Suprapubic skin (tissue), 4 donors: Measurements from ENCODE around the gene MARCHF5. TPM values are rescaled to one million over a fixed set of nuclear protein-coding genes. Genes with fewer than 3 reads are reported as not detected.

Experiments
- DNase-seq, 2 donors: peaks; one replicate each; pipeline ENCODE4 v3.0.0-alpha.2; 2019; ENCODE audit warnings: low spot score in 2 of 2
- H3K27ac ChIP-seq: fragments of 200-600 bp; sonication (generic); one replicate; pipeline ENCODE4 v1.5.1; 2019
- H3K27me3 ChIP-seq: fragments of 200-600 bp; sonication (generic); one replicate; pipeline ENCODE4 v1.5.1; 2019
- H3K36me3 ChIP-seq: fragments of 200-600 bp; sonication (generic); one replicate; pipeline ENCODE4 v1.5.1; 2019
- H3K4me1 ChIP-seq: fragments of 200-600 bp; sonication (generic); one replicate; pipeline ENCODE4 v1.5.1; 2019
- H3K4me3 ChIP-seq: fragments of 200-600 bp; sonication (generic); one replicate; pipeline ENCODE4 v1.5.1; 2019; ENCODE audit warnings: mild to moderate bottlenecking
- H3K9me3 ChIP-seq: fragments of 200-600 bp; sonication (generic); one replicate; pipeline ENCODE4 v1.5.1; 2019
- CTCF ChIP-seq, 2 donors: fragments of 200-600 bp in 1 of 2; fragments of 450-650 bp in 1 of 2; sonication (generic) in 1 of 2; IDR thresholded peaks; one replicate each; pipeline ENCODE4 v1.5.1; 2016 to 2019; ENCODE audit warnings: antibody characterized with exemption in 2 of 2, mild to moderate bottlenecking in 1 of 2, moderate library complexity in 1 of 2
- EP300 ChIP-seq: sonication (generic); formaldehyde crosslinking; IDR thresholded peaks from one replicate; pipeline ENCODE4 v1.6.1; 2017; ENCODE audit warnings: antibody characterized with exemption
- POLR2A ChIP-seq, 2 donors: fragments of 450-650 bp; IDR thresholded peaks; one replicate each; pipeline ENCODE4 v1.6.1; 2017; ENCODE audit warnings: antibody characterized with exemption in 2 of 2, mild to moderate bottlenecking in 2 of 2, moderate library complexity in 2 of 2
- POLR2AphosphoS5 ChIP-seq, 3 donors: sonication (generic); formaldehyde crosslinking; IDR thresholded peaks; one replicate each; pipeline ENCODE4 v1.6.1; 2017; ENCODE audit warnings: antibody characterized with exemption in 3 of 3
- WGBS: methylation state at CpG from one replicate; pipeline ENCODE4 v1.1.5; 2018; 5-methylcytosine and 5-hydroxymethylcytosine counted together
- total RNA-seq, 4 donors: library from RNA; depleted of rRNA; stranded (reverse); fragments of >200 nt; gene quantifications; one replicate each; pipeline ENCODE4 v1.1.0, GENCODE V29; 2016

The MARCHF5 gene
- total RNA-seq, 4 donors from 2014 or later = 12.6 to 15.0 (median 13.3) TPM

- Histone ChIP-seq H3K36me3 (no peaks in the 10 kb centered on the region), H3K27me3 (no peaks in the 10 kb centered on the region), H3K9me3 (no peaks in the 10 kb centered on the region), H3K27ac (no peak overlapping the region), H3K4me3 (no peak overlapping the region), H3K4me1 (no peaks in the 10 kb centered on the region)
- WGBS = 94% methylated on average over 13 of the region's 13 CpGs
- TF ChIP-seq POLR2AphosphoS5 (IDR thresholded peaks at IDR 0.05) (no peak), CTCF (IDR thresholded peaks at IDR 0.05) (no peak), EP300 (no peak)
- DNase-seq = no peak
Measured at GRCh38 chr10:92305133-92306072, 14.4 kb downstream of the MARCHF5 start.

GRCh38 chr10:92309272-92309671, 18.3 kb downstream of the MARCHF5 start:
- WGBS = 47% methylated on average over 1 of the region's 1 CpG
- no peak overlapping the region for H3K27ac ChIP-seq
- TF ChIP-seq POLR2AphosphoS5 (IDR thresholded peaks at IDR 0.05) = no peak
- TF ChIP-seq CTCF (IDR thresholded peaks at IDR 0.05) = no peak
- TF ChIP-seq POLR2A (IDR thresholded peaks at IDR 0.05) = no peak
- no peak for TF ChIP-seq EP300

GRCh38 chr10:92313750-92314149, 22.8 kb downstream of the MARCHF5 start:
- DNase-seq = no peak
- Histone ChIP-seq H3K4me3 (no peak overlapping the region), H3K27me3 (no peaks in the 10 kb centered on the region), H3K4me1 (no peaks in the 10 kb centered on the region), H3K27ac (no peak overlapping the region), H3K9me3 (no peaks in the 10 kb centered on the region), H3K36me3 (peaks cover 27% of the 10 kb centered on the region)
- WGBS = 92% methylated on average over 3 of the region's 3 CpGs
- no peak for TF ChIP-seq EP300
- no peak for TF ChIP-seq POLR2A (IDR thresholded peaks at IDR 0.05)
- TF ChIP-seq CTCF (IDR thresholded peaks at IDR 0.05) = no peak
- TF ChIP-seq POLR2AphosphoS5 (IDR thresholded peaks at IDR 0.05) = no peak

More at GRCh38 chr10:92309272-92309671, 18.3 kb downstream of the MARCHF5 start:
- Histone ChIP-seq H3K36me3 (peaks cover 14% of the 10 kb centered on the region), H3K9me3 (no peaks in the 10 kb centered on the region), H3K4me1 (no peaks in the 10 kb centered on the region), H3K27me3 (no peaks in the 10 kb centered on the region), H3K4me3 (no peak overlapping the region)
- DNase-seq = no peak

GRCh38 chr10:92316610-92317009, 25.6 kb downstream of the MARCHF5 start:
- Histone ChIP-seq H3K36me3 (peaks cover 29% of the 10 kb centered on the region), H3K4me3 (no peak overlapping the region), H3K4me1 (no peaks in the 10 kb centered on the region), H3K9me3 (no peaks in the 10 kb centered on the region), H3K27me3 (no peaks in the 10 kb centered on the region), H3K27ac (no peak overlapping the region)
- TF ChIP-seq CTCF (IDR thresholded peaks at IDR 0.05) = no peak
- no peak for TF ChIP-seq EP300
- no peak for TF ChIP-seq POLR2A (IDR thresholded peaks at IDR 0.05)
- no peak for TF ChIP-seq POLR2AphosphoS5 (IDR thresholded peaks at IDR 0.05)
- DNase-seq = no peak
- WGBS = 41% methylated on average over 2 of the region's 2 CpGs

GRCh38 chr10:92323079-92323478, 32.1 kb downstream of the MARCHF5 start:
- WGBS = 92% methylated on average over 2 of the region's 2 CpGs
- H3K36me3 ChIP-seq = peaks cover 9% of the 10 kb centered on the region

More at GRCh38 chr10:92323079-92323478, 32.1 kb downstream of the MARCHF5 start:
- no peaks in the 10 kb centered on the region for H3K9me3 ChIP-seq
- no peak for TF ChIP-seq POLR2A (IDR thresholded peaks at IDR 0.05)
- no peak for TF ChIP-seq CTCF (IDR thresholded peaks at IDR 0.05)
- no peak for TF ChIP-seq EP300
- TF ChIP-seq POLR2AphosphoS5 (IDR thresholded peaks at IDR 0.05) = no peak
- H3K27ac ChIP-seq = no peak overlapping the region
- H3K4me3 ChIP-seq = no peak overlapping the region
- DNase-seq = no peak
- peaks cover 2% of the 10 kb centered on the region for H3K4me1 ChIP-seq
- no peaks in the 10 kb centered on the region for H3K27me3 ChIP-seq
